ENCODE data around the gene GALNT17. TPM values are rescaled to one million over a fixed set of nuclear protein-coding genes. Genes with fewer than 3 reads are reported as not detected.

GALNT17 gene
- total RNA-seq, 1 donor from 2014 or later: 20.2 TPM

- Mint-ChIP-seq H3K4me3 (no peak overlapping the region), H3K9me3 (peaks cover 4% of the 10 kb centered on the region), H3K27me3 (no peaks in the 10 kb centered on the region), H3K4me1 (ENCODE audit: unreplicated experiment) (no peaks in the 10 kb centered on the region), H3K27ac (no peak overlapping the region), H3K36me3 (no peaks in the 10 kb centered on the region)
- DNase-seq (ENCODE audit: extremely low spot score, unreplicated experiment): no peak
- TF ChIP-seq, protein P1, sequence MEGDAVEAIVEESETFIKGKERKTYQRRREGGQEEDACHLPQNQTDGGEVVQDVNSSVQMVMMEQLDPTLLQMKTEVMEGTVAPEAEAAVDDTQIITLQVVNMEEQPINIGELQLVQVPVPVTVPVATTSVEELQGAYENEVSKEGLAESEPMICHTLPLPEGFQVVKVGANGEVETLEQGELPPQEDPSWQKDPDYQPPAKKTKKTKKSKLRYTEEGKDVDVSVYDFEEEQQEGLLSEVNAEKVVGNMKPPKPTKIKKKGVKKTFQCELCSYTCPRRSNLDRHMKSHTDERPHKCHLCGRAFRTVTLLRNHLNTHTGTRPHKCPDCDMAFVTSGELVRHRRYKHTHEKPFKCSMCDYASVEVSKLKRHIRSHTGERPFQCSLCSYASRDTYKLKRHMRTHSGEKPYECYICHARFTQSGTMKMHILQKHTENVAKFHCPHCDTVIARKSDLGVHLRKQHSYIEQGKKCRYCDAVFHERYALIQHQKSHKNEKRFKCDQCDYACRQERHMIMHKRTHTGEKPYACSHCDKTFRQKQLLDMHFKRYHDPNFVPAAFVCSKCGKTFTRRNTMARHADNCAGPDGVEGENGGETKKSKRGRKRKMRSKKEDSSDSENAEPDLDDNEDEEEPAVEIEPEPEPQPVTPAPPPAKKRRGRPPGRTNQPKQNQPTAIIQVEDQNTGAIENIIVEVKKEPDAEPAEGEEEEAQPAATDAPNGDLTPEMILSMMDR (conservative IDR thresholded peaks at IDR 0.05): no peak
Observed at GRCh38 chr7:71191771-71192170, 59.8 kb downstream of the GALNT17 start.

GRCh38 chr7:71193099-71193810 is 61.3 kb downstream of the GALNT17 start:
- Mint-ChIP-seq H3K27me3 (no peaks in the 10 kb centered on the region), H3K36me3 (peaks cover 3% of the 10 kb centered on the region), H3K4me1 (ENCODE audit: unreplicated experiment) (no peaks in the 10 kb centered on the region), H3K4me3 (no peak overlapping the region), H3K9me3 (peaks cover 5% of the 10 kb centered on the region), H3K27ac (no peak overlapping the region)
- DNase-seq (ENCODE audit: extremely low spot score, unreplicated experiment): no peak
- TF ChIP-seq, protein P1 (conservative IDR thresholded peaks at IDR 0.05): no peak

- Mint-ChIP-seq H3K27ac (no peak overlapping the region), H3K27me3 (no peaks in the 10 kb centered on the region), H3K36me3 (peaks cover 7% of the 10 kb centered on the region), H3K9me3 (peaks cover 9% of the 10 kb centered on the region), H3K4me1 (ENCODE audit: unreplicated experiment) (no peaks in the 10 kb centered on the region), H3K4me3 (no peak overlapping the region)
- no peak for DNase-seq (ENCODE audit: extremely low spot score, unreplicated experiment)
- TF ChIP-seq, protein P1 (conservative IDR thresholded peaks at IDR 0.05): no peak
Observed at GRCh38 chr7:71198391-71198790, 66.4 kb downstream of the GALNT17 start.

- peaks cover 8% of the 10 kb centered on the region for H3K36me3 Mint-ChIP-seq
- TF ChIP-seq, protein P1 (conservative IDR thresholded peaks at IDR 0.05): no peak
Observed at GRCh38 chr7:71198887-71199286, 66.9 kb downstream of the GALNT17 start.

GRCh38 chr7:71206184-71206583 is 74.2 kb downstream of the GALNT17 start:
- Mint-ChIP-seq H3K9me3 (peaks cover 10% of the 10 kb centered on the region), H3K36me3 (peaks cover 5% of the 10 kb centered on the region), H3K27ac (no peak overlapping the region), H3K27me3 (no peaks in the 10 kb centered on the region), H3K4me1 (ENCODE audit: unreplicated experiment) (peaks cover 10% of the 10 kb centered on the region), H3K4me3 (no peak overlapping the region)
- DNase-seq (ENCODE audit: extremely low spot score, unreplicated experiment): no peak
- TF ChIP-seq, protein P1 (conservative IDR thresholded peaks at IDR 0.05): no peak

More at GRCh38 chr7:71198887-71199286, 66.9 kb downstream of the GALNT17 start:
- Mint-ChIP-seq H3K27me3 (no peaks in the 10 kb centered on the region), H3K4me1 (ENCODE audit: unreplicated experiment) (no peaks in the 10 kb centered on the region), H3K9me3 (peaks cover 13% of the 10 kb centered on the region), H3K27ac (no peak overlapping the region), H3K4me3 (no peak overlapping the region)
- no peak for DNase-seq (ENCODE audit: extremely low spot score, unreplicated experiment)
